K562 treated with DMSO at 1 percent for 4 hours (cell line): Measurements from ENCODE around the gene PLA2G15. TPM values are rescaled to one million over a fixed set of nuclear protein-coding genes. Genes with fewer than 3 reads are reported as not detected.

ENCODE experiments used
- total RNA-seq: library from RNA; unstranded; fragments of 300-600 nt; gene quantifications from 2 replicates; pipeline ENCODE4 v1.2.3, GENCODE V29; 2022; ENCODE audit not compliant: insufficient read depth

The PLA2G15 gene
- 25.0 and 27.8 TPM in 2 replicates for total RNA-seq

GRCh38 chr16:68244903-68245853 is at the start of gene PLA2G15:
TSS of gene PLA2G15 (plus strand) at chr16:68245373. CDS start at chr16:68245427, 54 bp downstream.

GRCh38 chr16:68235887-68236136 is 9.4 kb upstream of the PLA2G15 start, which contains the start of gene ESRP2:
TSS of gene ESRP2 (minus strand) at chr16:68236127. CDS start at chr16:68236045, 82 bp downstream.

GRCh38 chr16:68264128-68265077 is 19.2 kb downstream of the PLA2G15 start, which contains the start of gene SLC7A6:
TSS of gene SLC7A6 (plus strand) at chr16:68264526. CDS start at chr16:68274727, 10,201 bp downstream.

Other genes starting within 250 kb of the PLA2G15 start
- 1.9 and 3.3 TPM in 2 replicates for gene DPEP2, start 245.9 kb upstream of the PLA2G15 start, total RNA-seq
- gene DPEP2NB, start 229.5 kb upstream of the PLA2G15 start, total RNA-seq = not detected in 2 replicates
- gene DDX28, start 222.1 kb upstream of the PLA2G15 start, total RNA-seq = 7.1 and 7.7 TPM in 2 replicates
- gene DUS2, start 222.1 kb upstream of the PLA2G15 start, total RNA-seq = 8.7 and 10.7 TPM in 2 replicates
- gene NFATC3, start 160.0 kb upstream of the PLA2G15 start, total RNA-seq = 24.7 and 30.6 TPM in 2 replicates
- not detected in 2 replicates for gene ESRP2, start 9.2 kb upstream of the PLA2G15 start, total RNA-seq
- 16.5 and 27.2 TPM in 2 replicates for gene SLC7A6, start 19.2 kb downstream of the PLA2G15 start, total RNA-seq
- 13.1 and 13.8 TPM in 2 replicates for gene SLC7A6OS, start 65.6 kb downstream of the PLA2G15 start, total RNA-seq
- 38.5 and 50.4 TPM in 2 replicates for gene PRMT7, start 65.6 kb downstream of the PLA2G15 start, total RNA-seq
- 1.5 and 2.9 TPM in 2 replicates for gene SMPD3, start 203.1 kb downstream of the PLA2G15 start, total RNA-seq